HG02678 (cell line): Measurements from ENCODE around the gene MRPS15.

Experiments
- ATAC-seq: cut with Tn5 transposase; IDR thresholded peaks from one replicate; pipeline ENCODE4 v1.9.1; 2021; ENCODE audit warnings: mild to moderate bottlenecking, moderate library complexity; ENCODE audit not compliant: unreplicated experiment

The MRPS15 gene

DNA sequence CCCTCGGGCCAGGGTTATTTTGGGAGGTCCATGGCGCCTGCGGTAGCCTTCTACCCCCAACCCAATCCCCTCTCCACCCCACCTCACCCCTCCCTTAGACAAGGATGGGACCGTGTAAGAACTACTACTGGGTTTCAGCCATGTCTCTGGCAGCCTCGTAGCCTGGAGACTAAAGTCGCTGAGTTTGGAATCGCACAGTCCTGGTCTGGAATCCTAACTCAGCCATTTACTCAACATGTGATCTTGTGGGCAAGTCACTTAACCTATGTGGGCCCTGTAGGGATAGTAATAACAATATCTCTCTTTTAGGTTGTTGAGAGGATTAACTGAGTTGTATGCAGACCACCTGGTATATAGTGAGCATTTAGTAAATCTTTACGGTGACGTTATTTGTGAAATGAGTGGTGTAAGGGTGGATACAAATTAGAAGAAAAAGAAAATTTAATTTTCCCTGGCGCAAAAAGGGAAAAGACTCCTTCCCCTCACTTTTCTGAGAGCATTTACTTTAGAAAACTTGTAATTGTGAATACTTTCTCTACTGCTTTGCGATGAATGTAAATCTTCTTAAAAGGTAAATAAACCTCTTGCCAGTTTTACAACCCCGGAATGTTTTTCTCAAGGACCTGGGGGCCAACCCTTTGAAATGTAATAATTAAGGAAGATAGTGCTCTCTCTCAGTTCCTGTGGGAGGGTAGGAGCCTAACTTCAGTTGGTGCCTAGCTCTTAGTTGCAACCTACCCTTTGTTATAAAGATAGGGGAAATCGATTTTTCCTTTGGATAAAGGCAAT is 615 bp upstream of the MRPS15 start:
- peak; percentile 30 for ATAC-seq

DNA sequence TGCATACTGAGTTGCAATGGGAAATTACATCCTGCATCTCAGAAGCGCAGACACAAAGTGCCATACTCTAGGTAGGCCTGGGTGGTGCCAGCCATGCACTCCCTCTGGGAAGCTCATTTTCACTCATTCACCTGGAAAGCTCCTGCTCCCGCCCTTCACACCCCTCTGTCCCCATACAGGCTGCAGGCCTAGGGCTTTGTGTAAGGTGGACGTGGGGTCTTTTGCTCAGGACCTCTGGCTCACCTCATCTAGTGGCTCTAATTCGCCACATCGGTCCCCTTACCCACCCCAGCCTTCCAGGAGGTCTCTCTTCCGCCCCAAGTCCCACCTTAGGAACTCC is 751 bp downstream of the MRPS15 start:
- ATAC-seq: no peak

GRCh38 chr1:36458910-36459309 is 5.3 kb downstream of the MRPS15 start:
- ATAC-seq: no peak

- no peak for ATAC-seq
Observed at GRCh38 chr1:36457691-36458090, 6.5 kb downstream of the MRPS15 start.

DNA sequence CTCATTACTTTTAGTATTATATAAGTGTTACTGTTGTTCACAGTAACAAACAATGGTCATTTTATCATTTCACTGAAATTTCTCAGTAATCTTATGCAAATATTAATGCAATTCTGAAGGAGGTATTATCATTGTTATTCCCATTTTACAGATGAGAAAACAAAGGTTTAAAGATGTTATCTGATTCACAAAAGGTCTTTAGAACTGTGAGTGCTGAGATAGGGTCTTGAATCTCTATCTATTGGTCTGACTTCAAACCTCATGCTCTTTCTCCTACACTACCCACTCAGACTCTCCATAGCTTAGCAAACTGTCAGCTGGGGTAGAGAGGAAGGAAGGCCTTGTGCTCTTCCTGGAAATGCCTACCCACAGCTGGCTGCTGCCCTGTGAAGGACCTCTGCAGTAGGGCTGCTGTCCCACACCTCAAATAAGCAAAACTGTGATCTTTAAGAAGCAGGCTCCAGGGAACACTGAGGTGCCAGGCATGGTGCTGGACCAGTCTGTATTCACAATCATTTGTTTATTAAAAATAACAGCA is 7.7 kb downstream of the MRPS15 start:
- no peak for ATAC-seq

- ATAC-seq: no peak
Observed at GRCh38 chr1:36455386-36455785, 8.8 kb downstream of the MRPS15 start.

DNA sequence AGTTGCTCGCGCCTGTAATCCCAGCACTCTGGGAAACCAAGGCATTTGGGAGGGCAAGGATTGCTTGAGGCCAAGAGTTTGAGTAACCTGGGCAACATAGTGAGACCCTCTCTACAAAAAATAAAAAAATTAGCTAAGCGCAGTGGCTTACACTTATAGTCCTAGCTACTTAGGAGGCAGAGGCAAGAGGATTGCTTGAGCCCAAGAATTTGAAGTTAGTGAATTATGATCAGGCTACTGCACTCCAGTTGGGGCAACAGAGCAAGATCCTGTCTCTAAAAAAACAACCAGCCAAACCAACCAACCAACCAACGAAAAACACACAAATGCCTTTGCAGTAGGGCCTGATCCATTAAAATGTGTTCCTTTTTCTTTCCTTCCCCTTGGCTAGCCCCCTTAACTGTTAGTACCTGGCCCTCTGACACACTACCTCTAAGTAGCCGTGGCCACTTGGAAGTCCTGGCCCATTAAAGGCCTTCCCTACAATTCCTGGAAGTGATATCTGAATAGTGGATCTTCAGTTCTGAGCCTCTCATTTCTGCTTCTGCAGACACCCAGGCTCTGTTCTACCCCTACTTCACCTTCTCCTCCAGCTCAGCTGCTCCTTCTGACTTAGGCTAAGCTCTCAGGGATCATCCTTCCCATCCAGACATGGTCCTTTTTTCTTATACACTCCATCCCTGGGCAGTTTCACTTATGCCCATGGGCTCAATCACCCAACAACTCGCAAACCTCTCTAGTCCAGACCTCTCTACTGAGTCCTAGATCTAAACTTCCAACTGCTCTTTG is 10.4 kb downstream of the MRPS15 start:
- no peak for ATAC-seq

GRCh38 chr1:36453051-36453450 is 11.1 kb downstream of the MRPS15 start:
- no peak for ATAC-seq

DNA sequence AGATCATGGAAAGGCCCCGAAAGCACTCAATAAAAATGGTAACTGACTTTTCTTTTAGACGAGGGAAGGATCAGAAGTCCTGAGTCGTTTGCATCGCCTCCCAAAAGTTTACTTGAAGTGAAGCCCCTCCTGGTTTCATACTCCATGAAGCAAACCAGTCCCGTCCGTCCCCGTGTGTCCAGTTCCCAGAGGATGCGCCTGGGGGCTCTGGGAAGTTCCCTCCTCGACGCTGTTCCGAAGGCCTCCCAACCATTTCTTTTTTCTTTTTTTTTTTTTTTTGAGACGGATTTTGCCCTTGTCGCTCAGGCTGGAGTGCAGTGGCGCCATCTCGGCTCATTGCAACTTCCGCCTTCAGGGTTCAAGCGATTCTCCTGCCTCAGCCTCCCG is 13.3 kb downstream of the MRPS15 start:
- ATAC-seq: no peak

DNA sequence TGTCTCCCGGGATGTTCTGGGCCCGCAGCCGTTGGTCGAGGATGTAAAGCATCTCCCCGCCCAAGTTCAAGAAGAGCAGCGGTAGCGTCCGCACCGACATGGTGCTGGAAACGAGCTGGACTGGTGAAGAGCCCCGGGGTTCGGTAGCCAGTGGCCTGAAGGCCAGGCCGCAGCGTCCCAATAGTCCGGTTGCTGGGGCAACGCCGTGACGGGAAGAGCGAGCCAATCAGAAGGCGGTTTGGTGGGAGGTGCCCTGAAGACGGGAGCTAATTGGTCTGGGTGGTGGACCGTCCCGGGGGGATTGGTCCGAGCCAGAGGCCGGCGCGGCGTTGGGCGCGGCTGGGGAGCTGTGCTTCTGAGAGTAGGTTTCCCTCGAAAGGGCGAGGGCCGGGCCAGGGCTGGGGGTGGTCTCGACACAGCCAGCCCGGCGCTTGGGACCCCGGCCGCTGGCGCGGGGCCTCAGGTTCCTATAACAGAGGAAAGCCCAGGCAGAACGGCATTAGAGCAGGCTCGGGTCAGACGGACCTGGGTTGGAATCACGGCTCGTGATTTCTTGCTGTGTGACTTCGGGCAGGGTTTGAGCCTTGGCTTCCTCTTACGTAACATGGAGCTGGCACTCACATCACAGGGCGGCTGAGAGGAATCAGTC is 13.8 kb downstream of the MRPS15 start, which contains the start of gene OSCP1:
Gene OSCP1 (minus strand): TSS at position 182 of the 649 bp plus-strand sequence. CDS start 82 bp downstream, at position 100.
- peak; percentile 99 for ATAC-seq

DNA sequence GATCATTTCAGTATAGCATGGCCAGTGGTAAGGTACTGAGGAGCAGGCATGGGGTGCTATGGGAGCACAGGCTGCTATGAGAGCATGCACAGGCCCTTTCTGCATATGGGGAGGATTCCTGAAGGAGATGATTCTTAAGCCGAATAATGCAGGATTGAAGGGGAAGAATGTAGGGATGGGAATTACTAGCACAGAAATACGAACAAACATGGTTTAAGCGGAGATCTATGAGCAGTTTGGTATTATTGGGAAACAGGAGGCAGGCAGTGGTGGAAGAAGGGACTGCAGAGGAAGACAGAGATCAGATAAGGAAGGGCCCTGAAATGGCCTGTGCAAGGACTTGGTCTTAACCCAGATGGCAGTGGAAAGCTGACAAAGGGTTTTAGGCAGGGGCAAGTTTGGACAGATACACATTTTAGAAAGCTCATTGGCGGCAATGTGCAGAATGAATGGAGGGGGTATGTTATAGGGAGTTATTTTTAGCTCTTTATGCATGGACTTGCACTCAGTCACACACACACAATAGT is 15.6 kb downstream of the MRPS15 start:
- no peak for ATAC-seq

DNA sequence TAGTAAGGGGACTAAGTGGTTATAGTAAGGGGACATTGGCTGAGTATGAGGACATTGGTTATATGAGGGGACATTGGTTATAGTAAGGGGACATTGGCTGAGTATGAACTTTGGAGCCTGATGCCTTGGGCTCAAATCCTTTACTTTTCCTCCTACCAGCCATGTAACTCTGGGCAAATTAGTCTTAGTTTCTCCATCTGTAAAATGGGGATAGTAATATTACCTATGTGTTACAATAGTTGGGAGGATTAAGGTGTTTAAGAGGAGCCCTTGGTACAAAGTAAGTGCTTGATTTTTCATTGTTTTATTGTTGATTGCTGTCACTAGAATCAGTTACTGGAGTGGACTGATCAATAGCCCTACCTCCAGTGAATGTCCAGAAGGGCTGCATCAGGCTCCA is 16.7 kb downstream of the MRPS15 start:
- no peak for ATAC-seq

GRCh38 chr1:36446746-36447145 is 17.4 kb downstream of the MRPS15 start:
- no peak for ATAC-seq

DNA sequence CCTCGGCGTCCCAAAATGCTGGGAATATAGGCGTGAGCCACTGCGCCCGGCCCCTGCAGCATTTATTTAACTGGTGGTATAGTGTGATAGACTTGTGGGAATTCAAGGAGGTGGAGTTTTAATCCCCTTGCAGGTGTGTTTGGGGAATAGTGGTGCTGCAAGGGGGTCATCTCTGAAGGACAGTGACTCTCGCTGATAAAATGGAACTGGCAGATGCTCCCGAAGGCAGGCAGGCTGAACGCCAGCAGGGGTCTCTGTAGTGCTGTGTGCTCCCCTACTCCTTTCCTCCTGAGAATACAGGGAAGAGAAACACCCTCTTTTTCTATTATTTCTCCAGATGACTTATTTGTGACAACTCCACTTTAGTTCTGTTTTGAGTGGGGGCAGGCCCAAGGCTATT is 17.9 kb downstream of the MRPS15 start:
- ATAC-seq: no peak

GRCh38 chr1:36443297-36443696 is 20.9 kb downstream of the MRPS15 start:
- no peak for ATAC-seq

- no peak for ATAC-seq
Observed at GRCh38 chr1:36442337-36442736, 21.8 kb downstream of the MRPS15 start.

- no peak for ATAC-seq
Observed at GRCh38 chr1:36440646-36441045, 23.5 kb downstream of the MRPS15 start.

GRCh38 chr1:36440044-36440443 is 24.1 kb downstream of the MRPS15 start:
- no peak for ATAC-seq

DNA sequence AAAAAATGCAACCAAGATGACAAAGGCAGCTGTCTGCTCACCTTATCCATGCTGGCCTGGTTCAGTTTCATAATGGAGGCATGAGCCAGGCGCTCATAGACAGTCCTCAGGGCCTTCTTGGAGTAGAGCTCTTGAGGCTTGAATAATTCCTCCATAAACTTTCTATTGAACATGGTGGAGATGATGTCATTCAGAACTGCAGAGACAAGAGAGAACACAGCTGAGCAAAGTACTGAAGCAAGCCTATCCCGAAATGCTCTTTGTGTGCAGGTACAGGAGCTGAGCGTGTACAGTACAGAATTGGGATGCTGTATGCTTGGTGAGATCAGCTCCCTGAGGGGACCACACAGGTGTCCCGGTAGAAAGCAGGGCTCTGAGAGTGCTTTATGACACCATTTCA is 25.5 kb downstream of the MRPS15 start:
- no peak for ATAC-seq

- no peak for ATAC-seq
Observed at GRCh38 chr1:36436821-36437220, 27.4 kb downstream of the MRPS15 start.

DNA sequence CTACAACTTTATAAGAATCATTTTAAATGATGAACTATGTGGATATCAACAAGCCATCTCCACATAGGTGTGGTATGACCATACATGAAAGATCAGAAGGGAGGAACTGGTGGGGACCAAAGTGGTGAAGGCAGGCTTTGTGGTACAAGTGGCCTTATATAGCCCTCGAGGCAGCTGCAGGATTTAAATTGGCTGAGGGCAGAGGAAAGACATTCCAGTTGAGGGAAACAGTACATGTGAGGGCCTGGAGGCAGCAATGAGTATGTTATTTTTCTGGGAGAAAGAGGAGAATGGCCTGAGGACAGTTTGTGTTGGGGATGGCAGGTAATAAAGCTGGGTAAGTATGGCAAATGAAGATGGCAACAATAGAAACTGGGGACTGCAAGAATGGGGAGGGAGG is 31.1 kb downstream of the MRPS15 start:
- ATAC-seq: no peak
